Regular cardiac myocyte (primary cell): ENCODE measurements around the gene UAP1. TPM values are rescaled to one million over a fixed set of nuclear protein-coding genes. Genes with fewer than 3 reads are reported as not detected.

Experiments
- total RNA-seq: library from RNA; depleted of rRNA; stranded (reverse); fragments of >200 nt; gene quantifications from 2 replicates; pipeline ENCODE4 v1.2.3, GENCODE V29; 2014

UAP1 gene
- total RNA-seq, result 167 and 259 TPM in 2 replicates

GRCh38 chr1:162561616-162562469, at the start of gene UAP1:
Gene UAP1 (plus strand): TSS chr1:162561722. CDS start chr1:162566069, 4,347 bp downstream.

GRCh38 chr1:162632217-162632666, 70.7 kb downstream of the UAP1 start, which contains the start of gene DDR2:
Gene DDR2 (plus strand): TSS chr1:162632464. CDS start chr1:162719064, 86,600 bp downstream.

Other genes starting within 250 kb of the UAP1 start
- not detected in 2 replicates for gene SPATA46, start 184.9 kb upstream of the UAP1 start, total RNA-seq
- 0.19 and 0.56 TPM in 2 replicates for gene C1orf226, start 180.0 kb upstream of the UAP1 start, total RNA-seq
- not detected in 2 replicates for gene SH2D1B, start 149.6 kb upstream of the UAP1 start, total RNA-seq
- gene UHMK1, start 63.9 kb upstream of the UAP1 start, total RNA-seq, result 68.2 and 127 TPM in 2 replicates
- gene DDR2, start 70.7 kb downstream of the UAP1 start, total RNA-seq, result 116 and 168 TPM in 2 replicates
- gene HSD17B7, start 229.0 kb downstream of the UAP1 start, total RNA-seq, result 12.5 and 15.2 TPM in 2 replicates